Thoracic aorta (tissue), 2 donors: ENCODE results near the gene C16orf74. TPM values are rescaled to one million over a fixed set of nuclear protein-coding genes. Genes with fewer than 3 reads are reported as not detected.

ENCODE experiments used
- ATAC-seq: fragments of 150-250 bp; one replicate; pipeline ENCODE4 v1.8.0; 2017; ENCODE audit warnings: low read depth; ENCODE audit not compliant: insufficient number of reproducible peaks, low FRiP score
- DNase-seq: peaks from one replicate; pipeline ENCODE4 v3.0.0-alpha.2; 2020; ENCODE audit warnings: low spot score
- H3K27ac ChIP-seq, 2 donors: fragments of 200-600 bp; sonication (generic); 1 replicate in 1 of 2; 2 replicates in 1 of 2; pipeline ENCODE4 v1.5.1; 2016; ENCODE audit warnings: mild to moderate bottlenecking in 2 of 2, moderate library complexity in 2 of 2
- H3K27me3 ChIP-seq: fragments of 200-600 bp; sonication (generic); replicated peaks from 2 replicates; pipeline ENCODE4 v1.6.0; 2016; ENCODE audit warnings: mild to moderate bottlenecking; ENCODE audit not compliant: insufficient read depth
- H3K36me3 ChIP-seq: fragments of 200-600 bp; sonication (generic); one replicate; pipeline ENCODE4 v1.5.1; 2016
- H3K4me1 ChIP-seq, 2 donors: fragments of 200-600 bp; sonication (generic); 1 replicate in 1 of 2; 2 replicates in 1 of 2; pipeline versions ENCODE4 v1.5.1 to v1.6.0; 2016; ENCODE audit warnings: low read depth in 2 of 2, mild to moderate bottlenecking in 1 of 2; ENCODE audit not compliant: control insufficient read depth in 1 of 2
- H3K4me3 ChIP-seq: fragments of 200-600 bp; sonication (generic); 2 replicates; pipeline ENCODE4 v1.5.1; 2016; ENCODE audit warnings: mild to moderate bottlenecking
- H3K9me3 ChIP-seq: fragments of 200-600 bp; sonication (generic); 2 replicates; pipeline ENCODE4 v1.5.1; 2016
- total RNA-seq, 2 donors: library from RNA; depleted of rRNA; stranded (reverse); fragments of >200 nt; gene quantifications; one replicate each; pipeline versions ENCODE4 v1.1.0 to v1.2.3, GENCODE V29; 2016
- TF ChIP-seq, protein P1 (sequence below): fragments of 200-600 bp; sonication (generic); IDR thresholded peaks from one replicate; pipeline ENCODE4 v1.5.1; 2019; ENCODE audit warnings: antibody characterized with exemption

C16orf74 gene
- total RNA-seq, 2 donors from 2014 or later = 1.2 TPM; not detected in 1

DNA sequence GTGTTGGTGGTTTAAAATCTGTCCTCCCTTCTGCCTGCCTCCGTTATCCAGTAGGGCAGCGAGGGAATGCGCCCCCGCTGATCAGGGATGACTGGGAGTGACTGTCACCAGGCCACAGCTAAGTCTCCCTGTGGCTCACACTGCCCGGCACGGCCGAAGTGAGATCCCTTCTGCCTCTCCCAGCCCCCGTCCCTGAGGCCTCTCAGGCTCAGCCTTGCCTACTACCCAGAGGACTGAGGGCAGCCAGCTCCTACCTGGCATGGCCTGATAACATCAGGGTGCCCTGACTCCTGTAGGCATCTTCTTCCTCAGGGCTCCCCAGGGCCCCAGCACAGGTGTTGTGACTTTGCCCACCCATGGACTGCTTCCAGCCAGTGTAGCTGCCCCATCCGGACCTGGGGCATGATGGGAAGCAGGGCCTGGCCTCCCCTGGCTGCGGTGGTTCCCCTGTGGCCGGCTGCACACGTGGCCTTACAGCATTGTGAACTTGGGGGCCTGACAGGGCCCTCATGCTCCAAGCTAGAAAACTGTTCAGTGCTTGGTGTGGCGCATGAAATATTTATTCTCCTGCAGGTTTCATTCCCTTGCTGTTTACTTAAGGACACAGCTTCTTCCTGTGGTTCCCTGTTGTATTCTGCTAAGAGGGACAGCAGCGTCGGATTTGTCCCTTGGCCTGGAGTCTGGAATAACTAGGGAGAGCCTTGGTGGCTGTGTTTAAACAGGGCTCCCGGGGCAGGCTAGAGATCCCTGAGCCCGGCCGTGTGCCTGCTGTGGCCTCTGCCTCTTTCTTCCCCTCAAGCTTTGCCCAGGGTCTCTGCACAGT, 92.2 kb downstream of the C16orf74 start:
- H3K27ac ChIP-seq = no peak overlapping the region
- H3K4me3 ChIP-seq = no peak overlapping the region
- ATAC-seq = no peak
- H3K4me1 ChIP-seq = peaks cover 0 to 9% of the 10 kb centered on the region in 2 donors
- no peaks in the 10 kb centered on the region for H3K9me3 ChIP-seq
- TF ChIP-seq, protein P1, sequence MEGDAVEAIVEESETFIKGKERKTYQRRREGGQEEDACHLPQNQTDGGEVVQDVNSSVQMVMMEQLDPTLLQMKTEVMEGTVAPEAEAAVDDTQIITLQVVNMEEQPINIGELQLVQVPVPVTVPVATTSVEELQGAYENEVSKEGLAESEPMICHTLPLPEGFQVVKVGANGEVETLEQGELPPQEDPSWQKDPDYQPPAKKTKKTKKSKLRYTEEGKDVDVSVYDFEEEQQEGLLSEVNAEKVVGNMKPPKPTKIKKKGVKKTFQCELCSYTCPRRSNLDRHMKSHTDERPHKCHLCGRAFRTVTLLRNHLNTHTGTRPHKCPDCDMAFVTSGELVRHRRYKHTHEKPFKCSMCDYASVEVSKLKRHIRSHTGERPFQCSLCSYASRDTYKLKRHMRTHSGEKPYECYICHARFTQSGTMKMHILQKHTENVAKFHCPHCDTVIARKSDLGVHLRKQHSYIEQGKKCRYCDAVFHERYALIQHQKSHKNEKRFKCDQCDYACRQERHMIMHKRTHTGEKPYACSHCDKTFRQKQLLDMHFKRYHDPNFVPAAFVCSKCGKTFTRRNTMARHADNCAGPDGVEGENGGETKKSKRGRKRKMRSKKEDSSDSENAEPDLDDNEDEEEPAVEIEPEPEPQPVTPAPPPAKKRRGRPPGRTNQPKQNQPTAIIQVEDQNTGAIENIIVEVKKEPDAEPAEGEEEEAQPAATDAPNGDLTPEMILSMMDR = no peak
- DNase-seq = no peak
- H3K36me3 ChIP-seq = peaks cover 58% of the 10 kb centered on the region
- H3K27me3 ChIP-seq = no peaks in the 10 kb centered on the region

DNA sequence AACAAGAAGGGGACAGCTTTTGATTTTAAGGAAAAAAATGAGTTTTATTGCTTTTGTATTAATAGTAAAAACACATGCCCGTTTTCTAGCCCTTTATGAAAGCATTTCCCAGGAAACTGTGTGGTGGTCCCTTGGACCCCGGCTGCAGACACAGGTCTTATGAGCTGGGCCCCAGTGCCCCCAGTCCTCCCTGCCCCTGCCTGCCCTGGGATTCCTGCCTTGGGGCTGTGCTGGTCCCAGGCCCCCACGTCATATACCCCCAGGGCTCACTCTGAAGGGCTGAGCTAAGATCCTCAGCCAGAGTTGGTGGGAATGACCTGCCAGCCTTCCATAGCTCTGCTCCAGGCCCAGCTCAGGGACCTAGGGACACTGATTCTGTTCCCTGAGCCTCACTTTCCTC, 92.9 kb downstream of the C16orf74 start:
- Histone ChIP-seq H3K27ac (no peak overlapping the region), H3K4me3 (no peak overlapping the region), H3K4me1 (peaks cover 4 to 15% of the 10 kb centered on the region in 2 donors), H3K9me3 (no peaks in the 10 kb centered on the region), H3K27me3 (no peaks in the 10 kb centered on the region), H3K36me3 (peaks cover 51% of the 10 kb centered on the region)
- ATAC-seq (no peak), DNase-seq (no peak)
- TF ChIP-seq, protein P1 = no peak

Other genes starting within 250 kb of the C16orf74 start
- gene GSE1, start 137.8 kb downstream of the C16orf74 start, total RNA-seq = 10 to 100 TPM; 72.6 to 96.2 TPM
- 1 to 10 TPM in 1 of 2 donors, under 1 TPM in 1; 0.28 to 2.0 TPM for gene GINS2, start 62.1 kb downstream of the C16orf74 start, total RNA-seq
- 10 to 100 TPM; 30.7 to 36.6 TPM for gene EMC8, start 48.4 kb upstream of the C16orf74 start, total RNA-seq
- 100 to 1,000 TPM; 220 to 234 TPM for gene COX4I1, start 48.6 kb upstream of the C16orf74 start, total RNA-seq
- 10 to 100 TPM; 27.0 to 28.8 TPM for gene IRF8, start 148.1 kb upstream of the C16orf74 start, total RNA-seq